Neural crest cell (in vitro differentiated cells): ENCODE data around the gene RAB23. TPM values are rescaled to one million over a fixed set of nuclear protein-coding genes. Genes with fewer than 3 reads are reported as not detected.

ENCODE experiments used
- DNase-seq: peaks from one replicate; pipeline ENCODE4 v3.0.0; 2021; ENCODE audit warnings: low read depth, mixed read lengths, low spot score
- H3K27ac Mint-ChIP-seq: one replicate; pipeline ENCODE4 v1.8.0; 2021; ENCODE audit warnings: mild to moderate bottlenecking, mixed read lengths; ENCODE audit not compliant: unreplicated experiment
- H3K27me3 Mint-ChIP-seq: 2 replicates; pipeline ENCODE4 v1.8.0; 2021; ENCODE audit warnings: low read depth, mild to moderate bottlenecking, mixed read lengths
- H3K36me3 Mint-ChIP-seq: 2 replicates; pipeline ENCODE4 v1.8.0; 2021; ENCODE audit warnings: low read depth, mild to moderate bottlenecking, mixed read lengths
- H3K4me1 Mint-ChIP-seq: 2 replicates; pipeline ENCODE4 v1.8.0; 2021; ENCODE audit warnings: mixed read lengths
- H3K4me3 Mint-ChIP-seq: one replicate; pipeline ENCODE4 v1.8.0; 2021; ENCODE audit warnings: mild to moderate bottlenecking, mixed read lengths
- H3K9me3 Mint-ChIP-seq: 2 replicates; pipeline ENCODE4 v1.8.0; 2021; ENCODE audit warnings: mixed read lengths
- total RNA-seq: library from RNA; stranded (reverse); gene quantifications from 2 replicates; pipeline ENCODE4 v1.2.1, GENCODE V29; 2021
- TF ChIP-seq, protein P1 (sequence below): fragments of 200-600 bp; sonication (generic); conservative IDR thresholded peaks from 2 replicates; pipeline ENCODE4 v1.5.0; 2021; ENCODE audit warnings: antibody characterized with exemption, mild to moderate bottlenecking

RAB23 gene
- total RNA-seq, 1 donor from 2014 or later, result 20.1 TPM

DNA sequence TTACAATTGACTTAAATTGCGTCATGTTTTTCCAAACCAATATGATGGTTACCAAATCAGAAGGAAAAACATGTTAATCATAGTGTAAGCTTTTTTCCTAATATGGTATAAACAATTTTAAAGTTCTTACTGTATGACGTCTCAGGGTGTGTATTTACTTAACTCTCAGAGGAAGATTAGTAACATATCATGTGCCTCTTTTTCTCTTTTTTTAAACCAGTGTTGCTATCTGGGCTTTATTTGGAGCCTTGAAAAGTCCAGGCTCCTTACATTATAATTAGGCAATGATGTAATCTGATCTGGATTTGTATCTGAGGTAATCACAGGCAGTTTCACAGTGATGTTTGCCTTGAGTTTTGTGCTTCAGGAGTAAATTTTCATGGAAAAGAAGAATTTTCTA is 20.4 kb upstream of the RAB23 start:
- no peaks in the 10 kb centered on the region for H3K36me3 Mint-ChIP-seq
- no peak overlapping the region for H3K4me3 Mint-ChIP-seq
- H3K4me1 Mint-ChIP-seq, result no peaks in the 10 kb centered on the region
- no peak for DNase-seq
- no peak overlapping the region for H3K27ac Mint-ChIP-seq
- TF ChIP-seq, protein P1, sequence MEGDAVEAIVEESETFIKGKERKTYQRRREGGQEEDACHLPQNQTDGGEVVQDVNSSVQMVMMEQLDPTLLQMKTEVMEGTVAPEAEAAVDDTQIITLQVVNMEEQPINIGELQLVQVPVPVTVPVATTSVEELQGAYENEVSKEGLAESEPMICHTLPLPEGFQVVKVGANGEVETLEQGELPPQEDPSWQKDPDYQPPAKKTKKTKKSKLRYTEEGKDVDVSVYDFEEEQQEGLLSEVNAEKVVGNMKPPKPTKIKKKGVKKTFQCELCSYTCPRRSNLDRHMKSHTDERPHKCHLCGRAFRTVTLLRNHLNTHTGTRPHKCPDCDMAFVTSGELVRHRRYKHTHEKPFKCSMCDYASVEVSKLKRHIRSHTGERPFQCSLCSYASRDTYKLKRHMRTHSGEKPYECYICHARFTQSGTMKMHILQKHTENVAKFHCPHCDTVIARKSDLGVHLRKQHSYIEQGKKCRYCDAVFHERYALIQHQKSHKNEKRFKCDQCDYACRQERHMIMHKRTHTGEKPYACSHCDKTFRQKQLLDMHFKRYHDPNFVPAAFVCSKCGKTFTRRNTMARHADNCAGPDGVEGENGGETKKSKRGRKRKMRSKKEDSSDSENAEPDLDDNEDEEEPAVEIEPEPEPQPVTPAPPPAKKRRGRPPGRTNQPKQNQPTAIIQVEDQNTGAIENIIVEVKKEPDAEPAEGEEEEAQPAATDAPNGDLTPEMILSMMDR, result no peak
- peaks cover 6% of the 10 kb centered on the region for H3K9me3 Mint-ChIP-seq
- no peaks in the 10 kb centered on the region for H3K27me3 Mint-ChIP-seq

DNA sequence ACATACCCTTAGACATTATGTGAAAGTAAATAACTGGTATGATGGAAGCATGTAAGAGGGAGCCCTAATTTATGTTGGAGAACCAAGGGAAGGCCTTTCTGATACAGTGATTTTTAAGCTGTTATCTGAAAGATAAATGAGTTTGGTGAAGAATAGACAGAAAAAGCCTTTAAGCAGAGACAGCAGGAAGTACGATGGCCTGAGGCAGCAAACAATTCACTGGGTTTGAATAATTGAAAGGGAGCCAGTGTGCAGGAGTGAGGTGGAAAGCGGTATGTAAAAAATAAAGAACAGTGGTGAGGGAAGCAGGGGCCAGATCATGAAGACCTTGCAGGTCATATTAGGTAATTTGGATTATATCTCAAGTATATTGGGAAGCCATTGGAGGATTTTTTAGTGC is 4.1 kb upstream of the RAB23 start:
- H3K27ac Mint-ChIP-seq, result peak overlapping the region; percentile 2

DNA sequence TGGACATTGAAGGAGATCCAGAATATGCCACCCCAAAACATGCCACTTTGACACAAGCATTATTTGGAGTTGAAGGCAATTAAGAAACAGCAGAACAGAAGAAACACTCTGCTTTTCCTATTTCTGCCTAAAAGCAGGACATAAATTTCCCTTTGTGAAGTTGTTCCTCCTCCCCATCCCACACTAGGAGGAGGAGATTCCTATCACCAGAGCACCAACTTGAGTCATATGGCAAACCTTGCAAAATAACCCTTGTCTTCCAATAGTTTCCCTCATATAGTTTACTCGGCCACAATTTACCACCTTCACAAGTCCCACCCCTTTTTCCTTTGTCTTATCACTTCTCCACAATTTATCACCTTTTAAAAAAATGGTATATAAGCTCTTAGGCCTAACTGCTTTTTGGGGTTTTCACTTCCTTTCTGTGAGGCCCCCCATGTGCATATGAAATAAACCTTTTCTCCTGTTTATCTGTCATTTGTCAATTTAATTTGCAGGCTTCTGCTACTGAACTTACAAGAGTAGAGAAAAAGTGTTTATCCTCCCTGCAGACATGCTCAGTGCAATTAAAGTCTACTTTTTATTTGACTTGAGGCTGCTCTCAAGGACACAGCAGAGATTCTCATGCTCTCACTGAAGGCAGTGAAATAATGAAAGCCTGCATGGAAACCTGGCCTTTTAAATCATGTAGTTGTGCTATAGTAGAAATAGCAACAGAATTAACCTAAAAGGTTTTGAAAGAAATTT is 2.8 kb upstream of the RAB23 start:
- H3K36me3 Mint-ChIP-seq, result peaks cover 6% of the 10 kb centered on the region
- H3K4me1 Mint-ChIP-seq, result peaks cover 40% of the 10 kb centered on the region
- no peaks in the 10 kb centered on the region for H3K27me3 Mint-ChIP-seq
- peak overlapping the region; percentile 5 for H3K4me3 Mint-ChIP-seq
- no peaks in the 10 kb centered on the region for H3K9me3 Mint-ChIP-seq
- H3K27ac Mint-ChIP-seq, result no peak overlapping the region
- TF ChIP-seq, protein P1, result no peak
- DNase-seq, result no peak

More for the DNA sequence above, 4.1 kb upstream of the RAB23 start:
- Mint-ChIP-seq H3K36me3 (no peaks in the 10 kb centered on the region), H3K27me3 (no peaks in the 10 kb centered on the region), H3K4me1 (peaks cover 32% of the 10 kb centered on the region), H3K9me3 (no peaks in the 10 kb centered on the region), H3K4me3 (peak overlapping the region; percentile 3)
- DNase-seq, result no peak
- TF ChIP-seq, protein P1, result no peak

DNA sequence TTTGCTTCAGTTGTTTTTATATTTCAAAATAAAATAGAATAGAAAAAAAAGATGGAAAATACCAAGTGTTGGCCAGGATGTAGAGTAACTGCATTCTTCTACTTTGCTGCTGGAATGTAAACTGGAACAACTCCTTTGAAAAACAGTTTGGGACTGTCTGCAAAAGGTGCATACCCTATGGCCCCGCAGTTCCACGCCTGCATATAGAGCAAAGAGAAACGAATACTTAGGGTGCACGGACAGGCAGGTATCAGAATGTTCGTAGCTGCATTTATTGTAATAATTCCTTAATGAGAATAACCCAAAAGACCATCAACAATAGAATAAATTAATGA is 603 bp upstream of the RAB23 start:
- no peak overlapping the region for H3K27ac Mint-ChIP-seq
- H3K4me3 Mint-ChIP-seq, result peak overlapping the region; percentile 98

DNA sequence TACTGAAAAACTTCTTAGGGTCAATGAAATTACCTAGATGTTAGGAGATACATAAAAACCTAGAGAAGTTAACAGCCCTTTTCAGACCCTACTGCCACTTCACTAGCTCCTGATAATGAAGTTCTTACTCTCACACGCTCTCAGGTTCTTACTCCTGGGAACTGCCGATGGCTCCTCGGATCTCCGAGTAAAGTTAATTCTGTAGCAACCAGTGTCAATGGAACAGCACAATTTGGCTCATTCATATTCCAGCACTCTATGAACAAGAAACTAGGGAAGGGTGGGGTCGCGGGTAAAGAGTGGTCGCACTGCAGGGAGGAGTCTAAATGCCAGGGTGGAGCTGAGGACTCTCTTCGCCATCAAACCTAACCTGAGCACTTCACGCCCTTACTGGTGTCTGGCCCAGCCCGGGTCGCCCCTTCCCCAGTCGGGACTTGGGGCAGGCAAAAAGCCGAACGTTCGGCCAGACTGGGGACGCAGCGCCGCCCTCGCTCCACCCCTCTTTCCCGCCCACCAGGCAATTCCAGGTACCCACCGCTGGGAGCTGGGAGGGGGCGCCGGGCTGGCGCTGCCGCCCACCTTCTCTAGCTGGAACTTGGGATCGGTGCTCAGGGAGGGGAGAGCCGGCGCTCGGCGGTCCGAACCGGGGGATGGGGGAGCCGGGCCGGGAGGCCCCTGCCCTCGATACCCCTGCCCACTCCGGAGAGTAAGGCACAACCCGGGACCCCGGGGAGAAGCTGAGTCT is 744 bp downstream of the RAB23 start:
- Mint-ChIP-seq H3K4me3 (peak overlapping the region; percentile 91), H3K4me1 (peaks cover 50% of the 10 kb centered on the region), H3K27me3 (no peaks in the 10 kb centered on the region), H3K9me3 (no peaks in the 10 kb centered on the region), H3K27ac (peak overlapping the region; percentile 39), H3K36me3 (peaks cover 20% of the 10 kb centered on the region)
- DNase-seq, result peak; percentile 55
- TF ChIP-seq, protein P1, result peak; percentile 60

More for the DNA sequence above, 603 bp upstream of the RAB23 start:
- Mint-ChIP-seq H3K36me3 (peaks cover 16% of the 10 kb centered on the region), H3K9me3 (no peaks in the 10 kb centered on the region), H3K4me1 (peaks cover 51% of the 10 kb centered on the region), H3K27me3 (no peaks in the 10 kb centered on the region)
- TF ChIP-seq, protein P1, result no peak
- no peak for DNase-seq
